ENCODE results near the gene SLC27A4.

SLC27A4 gene
- 10.6 to 39.2 reads per million in 2 donors for total RNA-seq

DNA sequence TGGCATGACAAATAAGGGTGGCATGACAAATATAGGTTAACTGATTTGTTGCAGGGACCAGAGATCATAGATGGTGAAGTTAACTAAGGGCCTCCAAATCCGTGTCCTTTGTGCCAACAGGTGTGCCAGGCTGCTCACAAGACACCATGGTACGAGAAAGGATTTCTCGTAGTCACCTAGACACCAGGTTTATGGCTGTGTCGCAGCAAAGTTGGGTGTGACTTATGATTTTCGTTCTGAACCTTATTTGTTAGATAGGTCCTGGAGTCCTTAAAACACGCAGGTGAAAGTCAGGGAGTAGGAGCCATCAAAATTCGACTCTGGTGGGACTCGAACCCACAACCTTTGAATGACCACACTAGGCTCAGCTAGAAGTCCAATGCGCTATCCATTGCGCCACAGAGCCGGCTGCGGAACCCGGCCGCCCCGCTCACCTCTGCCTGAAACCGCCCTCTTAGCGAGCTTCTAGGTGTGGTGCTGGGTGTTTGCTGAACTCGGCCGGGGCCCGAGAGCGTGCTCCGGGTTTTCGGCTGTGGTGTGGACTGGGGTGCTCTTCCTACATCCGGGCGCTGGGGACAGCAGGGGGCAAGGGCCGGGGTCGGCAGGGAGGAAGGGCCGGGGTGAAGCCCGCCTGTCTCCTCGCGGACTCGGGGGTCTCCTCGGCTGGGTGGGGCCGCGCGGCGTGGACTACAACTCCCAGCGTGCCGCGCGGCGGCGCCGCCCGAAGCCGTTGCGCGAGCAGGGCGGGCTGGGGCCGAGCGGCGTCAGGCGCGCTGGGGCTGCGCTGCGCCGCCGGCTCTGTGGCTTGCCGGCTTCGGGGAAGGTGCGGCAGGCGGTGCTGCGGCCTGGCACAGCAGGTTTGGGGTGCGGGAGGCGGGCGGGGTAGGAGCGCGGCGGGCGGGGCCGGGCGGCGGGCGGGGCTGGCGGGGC is at the start of gene SLC27A4:
TSS of gene SLC27A4 (plus strand) at position 767 of the 930 bp plus-strand sequence. CDS start 2,606 bp downstream, outside the sequence.
- peak; percentile 77 for DNase-seq

DNA sequence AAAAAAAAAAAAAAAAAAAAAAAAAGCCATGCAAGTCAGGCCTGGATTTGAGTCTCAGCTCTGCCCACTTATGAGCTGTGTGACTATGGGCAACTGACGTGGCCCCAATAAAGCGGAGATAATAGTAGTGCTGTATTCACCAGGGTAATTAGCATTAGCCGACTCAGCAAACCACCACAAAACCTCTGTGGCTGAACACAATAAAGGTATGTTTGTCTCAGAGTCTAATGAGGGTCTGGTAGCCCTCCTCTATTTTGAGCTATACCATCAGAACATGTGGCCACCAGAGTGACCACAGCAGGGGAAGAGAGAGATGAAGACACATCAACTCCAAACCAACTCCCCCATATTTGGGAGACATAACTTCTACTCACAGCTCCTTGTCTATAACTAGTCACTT is 48.3 kb upstream of the SLC27A4 start:
- no peak for DNase-seq

GRCh38 chr9:128293091-128293490 is 47.2 kb upstream of the SLC27A4 start:
- DNase-seq: no peak

- DNase-seq: no peak
Observed at GRCh38 chr9:128294142-128294541, 46.2 kb upstream of the SLC27A4 start.

- no peak for DNase-seq
Observed at GRCh38 chr9:128296340-128297220, 43.7 kb upstream of the SLC27A4 start.

DNA sequence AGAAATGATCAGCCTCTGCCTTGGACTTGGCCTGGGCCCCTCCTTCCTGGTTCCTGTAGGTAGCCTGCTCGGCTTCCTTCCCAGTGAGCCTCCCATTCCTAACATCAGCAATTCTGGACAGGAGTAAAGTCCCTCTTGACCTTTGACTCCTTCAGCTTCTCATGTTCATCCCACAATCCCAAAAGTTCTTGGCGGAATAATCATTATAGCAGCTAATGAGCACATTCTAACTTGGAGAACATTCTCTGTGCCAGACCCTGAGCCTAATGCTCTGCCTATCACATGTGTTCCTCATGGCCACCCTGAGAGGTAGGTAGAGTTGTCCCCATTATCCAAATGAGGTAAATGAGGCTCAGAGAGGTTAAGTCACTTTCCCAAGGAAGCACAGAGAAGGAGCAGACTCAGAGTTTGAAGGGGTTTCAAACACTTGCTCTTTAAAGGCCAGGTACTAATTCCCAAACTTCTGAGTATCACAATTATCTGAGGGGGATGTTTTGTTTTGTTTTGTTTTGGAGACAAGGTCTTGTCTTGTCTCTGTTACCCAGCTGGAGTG is 43.0 kb upstream of the SLC27A4 start:
- no peak for DNase-seq

- no peak for DNase-seq
Observed at GRCh38 chr9:128298535-128299482, 41.5 kb upstream of the SLC27A4 start.

GRCh38 chr9:128304136-128304970 is 36.0 kb upstream of the SLC27A4 start:
- DNase-seq: no peak

DNA sequence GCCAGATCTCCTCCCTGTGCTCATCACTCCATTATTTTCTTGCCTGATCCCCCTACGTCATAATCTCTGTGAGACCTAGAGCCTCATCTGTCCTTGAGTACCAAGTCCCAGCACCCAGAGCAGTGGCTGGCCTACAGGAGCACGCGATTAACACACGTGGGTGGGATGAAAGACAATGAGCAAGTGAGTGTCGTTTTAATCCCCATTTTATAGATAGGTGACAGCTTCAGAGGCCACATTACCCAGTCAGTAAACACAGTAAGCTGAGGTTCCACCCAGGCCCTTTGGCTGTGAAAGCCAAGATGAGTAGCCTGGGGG is 35.4 kb upstream of the SLC27A4 start:
- DNase-seq: no peak

GRCh38 chr9:128309551-128309950 is 30.8 kb upstream of the SLC27A4 start:
- DNase-seq: no peak

GRCh38 chr9:128310461-128310860 is 29.9 kb upstream of the SLC27A4 start:
- no peak for DNase-seq

GRCh38 chr9:128314697-128315096 is 25.6 kb upstream of the SLC27A4 start:
- no peak for DNase-seq

DNA sequence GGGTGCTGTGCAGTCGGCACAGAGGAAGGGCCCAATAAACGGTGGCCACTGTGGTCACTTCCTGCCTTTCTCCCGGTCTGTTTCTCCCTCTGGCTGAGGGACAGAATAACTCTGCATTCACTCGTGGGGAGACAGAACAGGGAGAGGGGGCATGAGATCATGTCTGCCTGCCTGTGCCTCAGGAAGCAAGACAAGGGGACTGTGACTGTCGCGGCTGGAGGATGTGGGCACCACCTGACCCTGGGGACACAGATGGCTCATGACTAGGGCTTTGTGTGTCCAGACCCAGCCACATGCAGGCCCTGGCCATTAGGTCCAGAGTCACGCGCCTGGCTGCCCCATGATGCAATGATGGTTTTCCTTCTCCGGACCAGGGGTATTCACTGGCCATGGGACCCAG is 23.9 kb upstream of the SLC27A4 start:
- no peak for DNase-seq

- DNase-seq: no peak
Observed at GRCh38 chr9:128317629-128318028, 22.7 kb upstream of the SLC27A4 start.

- DNase-seq: no peak
Observed at GRCh38 chr9:128321343-128321742, 19.0 kb upstream of the SLC27A4 start.

DNA sequence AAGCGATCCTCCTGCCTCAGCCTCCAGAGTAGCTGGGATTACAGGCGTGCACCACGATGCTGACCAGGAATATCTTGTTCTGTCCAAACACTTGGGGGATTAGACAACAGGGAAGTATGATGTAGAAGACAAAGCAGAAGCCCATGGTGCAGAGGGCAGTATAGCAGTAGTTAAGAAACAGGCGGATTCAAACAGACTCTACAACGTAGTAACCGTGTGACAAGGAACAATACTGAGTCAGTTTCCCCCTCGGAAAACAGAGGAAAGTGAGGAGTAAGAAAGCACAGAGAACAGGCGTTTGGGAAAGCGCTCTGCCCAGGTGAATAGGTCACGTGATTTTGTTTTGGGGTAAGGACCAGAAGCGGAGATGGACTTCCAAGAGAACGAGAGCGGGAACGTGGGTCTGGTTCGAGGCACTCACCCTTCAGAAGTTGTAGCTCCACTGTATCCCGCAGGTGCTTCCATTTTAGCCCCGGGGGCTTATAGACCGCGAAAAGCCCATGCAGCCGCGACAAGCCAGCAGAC is 18.4 kb upstream of the SLC27A4 start:
- no peak for DNase-seq

DNA sequence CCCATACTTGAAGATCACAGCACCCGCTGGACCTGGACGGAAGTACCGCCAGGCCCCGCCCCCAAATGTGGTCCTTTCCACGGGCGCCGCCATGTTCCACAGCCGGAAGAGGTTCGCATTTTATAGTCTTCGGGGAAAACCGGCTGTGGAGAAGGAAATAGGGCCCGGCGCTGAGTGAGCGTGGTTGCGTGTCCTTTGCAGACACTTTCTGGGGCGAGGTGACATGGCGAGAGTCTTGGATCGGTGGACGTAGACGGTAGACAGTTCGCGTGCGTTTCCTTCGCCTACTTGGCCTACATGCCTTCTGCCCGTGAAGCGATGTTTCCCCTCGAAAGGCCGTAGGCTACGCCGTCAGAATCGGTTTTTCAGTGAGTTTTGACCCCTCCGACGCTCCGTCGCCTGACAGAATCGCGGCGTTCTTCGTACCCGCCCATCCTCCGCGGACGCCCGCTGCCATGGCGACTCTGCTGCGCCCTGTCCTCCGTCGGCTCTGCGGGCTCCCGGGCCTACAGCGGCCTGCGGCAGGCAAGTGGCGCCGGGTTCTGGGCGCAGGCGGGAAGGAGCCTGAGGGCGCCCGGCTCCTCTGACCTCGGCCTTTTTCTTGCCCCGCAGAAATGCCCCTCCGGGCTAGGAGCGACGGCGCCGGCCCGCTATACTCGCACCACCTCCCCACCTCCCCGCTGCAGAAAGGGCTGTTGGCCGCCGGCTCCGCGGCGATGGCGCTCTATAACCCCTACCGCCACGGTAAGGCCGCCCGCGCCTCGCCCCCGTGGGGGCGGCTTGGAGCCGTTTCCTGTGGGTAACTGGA is 17.7 kb upstream of the SLC27A4 start, which contains the start of the genes COQ4 and TRUB2:
TSS of gene COQ4 (plus strand) at position 436 of the 808 bp plus-strand sequence. CDS start at position 456, 20 bp downstream.
TSS of gene TRUB2 (minus strand) at position 44 of the 808 bp plus-strand sequence. CDS start at position 5, 39 bp downstream.
- peak; percentile 90 for DNase-seq

DNA sequence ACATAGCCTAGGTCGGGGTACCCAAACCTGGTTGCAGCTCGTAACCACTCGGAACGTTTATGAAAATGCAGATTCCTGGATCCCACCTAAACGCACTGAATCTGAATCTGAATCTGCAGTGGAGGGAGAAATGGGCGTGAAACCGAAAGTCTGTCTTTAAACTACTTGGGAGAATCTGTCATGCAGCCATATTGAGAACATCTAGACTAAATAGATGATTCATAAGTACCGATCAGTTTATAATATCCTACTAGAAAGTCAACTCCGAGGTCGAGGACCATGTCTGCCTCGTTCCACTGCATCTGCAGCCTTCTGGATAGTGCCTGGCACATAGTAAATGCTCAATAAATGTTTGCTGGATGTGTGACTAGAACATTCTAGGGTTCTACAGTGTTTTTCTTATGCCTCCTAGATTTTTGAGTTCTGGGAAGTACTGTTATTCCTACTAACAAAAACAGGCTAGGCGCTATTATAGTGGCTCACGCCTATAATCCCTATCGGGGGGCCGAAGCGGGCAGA is 17.1 kb upstream of the SLC27A4 start:
- DNase-seq: no peak

GRCh38 chr9:128323791-128324190 is 16.5 kb upstream of the SLC27A4 start:
- no peak for DNase-seq

Data from T-helper 9 cell (primary cell).